Astrocyte (in vitro differentiated cells and primary cell): ENCODE measurements around the gene GLYATL1B. TPM values are rescaled to one million over a fixed set of nuclear protein-coding genes. Genes with fewer than 3 reads are reported as not detected.
A peak's percentile ranks its signal among the peaks of the same experiment; 100 is the strongest.
"Not testable (repeated sequence)": the region's sequence is repeated elsewhere in the genome, so short reads cannot be mapped to it uniquely, and the experiment has no call there.

ENCODE experiments used
- DNase-seq: peaks from one replicate; pipeline ENCODE4 v3.0.0-alpha.2; 2010; ENCODE audit warnings: low read depth
- FAIRE-seq: peaks from 2 replicates; lab custom pipeline; 2011; peaks lifted over from hg19 to GRCh38; lab: Jason Lieb, UNC
- H2AFZ ChIP-seq: 2 replicates; pipeline ENCODE4 v1.6.0; 2012; ENCODE audit warnings: low read depth, low read length, inconsistent platforms
- H3K27ac ChIP-seq: 2 replicates; pipeline ENCODE4 v1.5.1; 2011; ENCODE audit warnings: low read depth, low read length, inconsistent platforms
- H3K27me3 ChIP-seq: 2 replicates; pipeline ENCODE4 v1.6.0; 2011; ENCODE audit warnings: low read length, inconsistent platforms; ENCODE audit not compliant: insufficient read depth
- H3K36me3 ChIP-seq: 2 replicates; pipeline ENCODE4 v1.5.1; 2011; ENCODE audit warnings: low read length, inconsistent platforms; ENCODE audit not compliant: insufficient read depth
- H3K4me1 ChIP-seq: 2 replicates; pipeline ENCODE4 v1.5.1; 2011; ENCODE audit warnings: low read length, inconsistent platforms; ENCODE audit not compliant: insufficient read depth
- H3K4me2 ChIP-seq: 2 replicates; pipeline ENCODE4 v1.6.0; 2012; ENCODE audit warnings: low read length, inconsistent platforms
- H3K4me3 ChIP-seq: 2 replicates; pipeline ENCODE4 v1.5.1; 2011; ENCODE audit warnings: low read depth, mild to moderate bottlenecking, low read length, inconsistent platforms; ENCODE audit not compliant: insufficient read depth
- H3K79me2 ChIP-seq: 2 replicates; pipeline ENCODE4 v1.6.0; 2012; ENCODE audit warnings: mild to moderate bottlenecking, low read length, inconsistent platforms; ENCODE audit not compliant: insufficient read depth
- H3K9ac ChIP-seq: 2 replicates; pipeline ENCODE4 v1.6.0; 2012; ENCODE audit warnings: mild to moderate bottlenecking, low read length, inconsistent platforms
- H3K9me3 ChIP-seq: 2 replicates; pipeline ENCODE4 v1.5.1; 2012; ENCODE audit warnings: low read depth, mild to moderate bottlenecking, low read length, inconsistent platforms; ENCODE audit not compliant: insufficient read depth
- H4K20me1 ChIP-seq: 2 replicates; pipeline ENCODE4 v1.6.0; 2012; ENCODE audit warnings: low read length, inconsistent platforms; ENCODE audit not compliant: insufficient read depth
- H3K27ac Mint-ChIP-seq: one replicate; pipeline ENCODE4 v1.8.0; 2021; ENCODE audit warnings: mild to moderate bottlenecking, mixed read lengths; ENCODE audit not compliant: unreplicated experiment
- H3K27me3 Mint-ChIP-seq: one replicate; pipeline ENCODE4 v1.8.0; 2021; ENCODE audit warnings: low read depth, mixed read lengths; ENCODE audit not compliant: unreplicated experiment
- H3K36me3 Mint-ChIP-seq: one replicate; pipeline ENCODE4 v1.8.0; 2021; ENCODE audit warnings: low read depth, mixed read lengths; ENCODE audit not compliant: unreplicated experiment
- H3K4me1 Mint-ChIP-seq: one replicate; pipeline ENCODE4 v1.8.0; 2021; ENCODE audit warnings: low read depth, mixed read lengths; ENCODE audit not compliant: unreplicated experiment
- H3K4me3 Mint-ChIP-seq: one replicate; pipeline ENCODE4 v1.8.0; 2021; ENCODE audit warnings: mild to moderate bottlenecking, moderate library complexity, mixed read lengths; ENCODE audit not compliant: unreplicated experiment
- H3K9me3 Mint-ChIP-seq: one replicate; pipeline ENCODE4 v1.8.0; 2021; ENCODE audit warnings: mild to moderate bottlenecking, mixed read lengths; ENCODE audit not compliant: unreplicated experiment
- CTCF ChIP-seq: IDR thresholded peaks from 2 replicates; pipeline ENCODE4 v1.5.1; 2011; ENCODE audit warnings: low read depth, mild to moderate bottlenecking, inconsistent platforms, low read length, moderate library complexity; ENCODE audit not compliant: insufficient read depth
- EZH2 ChIP-seq: IDR thresholded peaks from 2 replicates; pipeline ENCODE4 v1.6.1; 2012; ENCODE audit warnings: mild to moderate bottlenecking, low read length, inconsistent platforms; ENCODE audit not compliant: insufficient read depth
- total RNA-seq: library from RNA; stranded (reverse); gene quantifications from 2 replicates; pipeline ENCODE4 v1.2.1, GENCODE V29; 2021

Gene GLYATL1B
- total RNA-seq, 1 donor from 2014 or later: not detected

- H3K36me3 ChIP-seq: no peaks in the 10 kb centered on the region
- Mint-ChIP-seq H3K4me3 (no peak overlapping the region), H3K27me3 (no peaks in the 10 kb centered on the region), H3K4me1 (no peaks in the 10 kb centered on the region), H3K9me3 (peaks cover 14% of the 10 kb centered on the region), H3K36me3 (no peaks in the 10 kb centered on the region), H3K27ac (no peak overlapping the region)
- DNase-seq (no peak), FAIRE-seq (no peak)
- H2AFZ ChIP-seq: no peak overlapping the region
- no peaks in the 10 kb centered on the region for H3K79me2 ChIP-seq
- no peaks in the 10 kb centered on the region for H3K4me1 ChIP-seq
- no peak overlapping the region for H3K4me3 ChIP-seq
- H3K27me3 ChIP-seq: no peaks in the 10 kb centered on the region
- TF ChIP-seq CTCF (no peak), EZH2 (no peak)
- H3K9ac ChIP-seq: no peak overlapping the region
- H3K9me3 ChIP-seq: peaks cover 5% of the 10 kb centered on the region
- H3K27ac ChIP-seq: no peak overlapping the region
- H3K4me2 ChIP-seq: no peak overlapping the region
- no peaks in the 10 kb centered on the region for H4K20me1 ChIP-seq
Observed at GRCh38 chr11:59119826-59120225, 33.7 kb downstream of the GLYATL1B start.

- H3K4me3 Mint-ChIP-seq: no peak overlapping the region
- H4K20me1 ChIP-seq: no peaks in the 10 kb centered on the region
- no peaks in the 10 kb centered on the region for H3K36me3 ChIP-seq
- H3K9me3 ChIP-seq: peaks cover 6% of the 10 kb centered on the region
- no peak for FAIRE-seq
- no peaks in the 10 kb centered on the region for H3K4me1 Mint-ChIP-seq
- TF ChIP-seq CTCF (peak; percentile 86), EZH2 (no peak)
- H3K79me2 ChIP-seq: no peaks in the 10 kb centered on the region
- peaks cover 3% of the 10 kb centered on the region for H3K4me1 ChIP-seq
- peak overlapping the region; percentile 81 for H3K4me2 ChIP-seq
- H3K9me3 Mint-ChIP-seq: peaks cover 10% of the 10 kb centered on the region
- peaks cover 11% of the 10 kb centered on the region for H3K36me3 Mint-ChIP-seq
- no peak overlapping the region for H3K27ac ChIP-seq
- H3K27ac Mint-ChIP-seq: no peak overlapping the region
- peak; percentile 48 for DNase-seq
- peaks cover 2% of the 10 kb centered on the region for H3K27me3 Mint-ChIP-seq
- H2AFZ ChIP-seq: peak overlapping the region; percentile 68
- peak overlapping the region; percentile 63 for H3K9ac ChIP-seq
- H3K4me3 ChIP-seq: peak overlapping the region; percentile 31
- no peaks in the 10 kb centered on the region for H3K27me3 ChIP-seq
Observed at GRCh38 chr11:59135648-59136461, 49.7 kb downstream of the GLYATL1B start.

GRCh38 chr11:59136551-59136950 is 50.4 kb downstream of the GLYATL1B start:
- not testable (repeated sequence) for DNase-seq, H3K4me1 Mint-ChIP-seq, H3K4me2 ChIP-seq, H3K27ac ChIP-seq, H3K4me3 Mint-ChIP-seq, H3K27me3 Mint-ChIP-seq, H3K4me1 ChIP-seq, H4K20me1 ChIP-seq, FAIRE-seq, H3K4me3 ChIP-seq, H3K9me3 ChIP-seq, H3K36me3 Mint-ChIP-seq, H3K36me3 ChIP-seq, H3K27ac Mint-ChIP-seq, H3K9me3 Mint-ChIP-seq, H3K79me2 ChIP-seq, H3K9ac ChIP-seq, H3K27me3 ChIP-seq
- peak overlapping the region; percentile 68 for H2AFZ ChIP-seq
